Measurements from ENCODE around the gene RASL11B.

DNA sequence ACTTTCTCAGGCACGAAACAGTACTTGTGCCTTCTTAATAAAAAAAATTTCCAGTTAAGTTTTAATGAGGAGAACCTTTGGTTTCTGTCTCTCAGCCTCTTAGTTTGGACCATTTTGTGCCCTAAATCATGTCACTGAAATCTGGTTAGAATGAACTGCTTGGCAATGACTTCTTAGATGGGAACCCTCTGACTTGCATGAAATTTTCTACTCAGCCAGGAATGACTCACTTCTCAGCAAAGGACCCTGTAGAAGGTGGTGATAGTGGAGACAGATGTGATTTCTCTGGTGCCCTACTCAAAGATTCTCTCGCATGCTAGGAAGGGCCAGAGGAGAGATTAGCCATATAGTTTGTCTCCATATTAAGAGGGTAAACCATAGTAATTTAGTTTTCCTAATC, 50.5 kb downstream of the RASL11B start:
- TF ChIP-seq, protein P1, sequence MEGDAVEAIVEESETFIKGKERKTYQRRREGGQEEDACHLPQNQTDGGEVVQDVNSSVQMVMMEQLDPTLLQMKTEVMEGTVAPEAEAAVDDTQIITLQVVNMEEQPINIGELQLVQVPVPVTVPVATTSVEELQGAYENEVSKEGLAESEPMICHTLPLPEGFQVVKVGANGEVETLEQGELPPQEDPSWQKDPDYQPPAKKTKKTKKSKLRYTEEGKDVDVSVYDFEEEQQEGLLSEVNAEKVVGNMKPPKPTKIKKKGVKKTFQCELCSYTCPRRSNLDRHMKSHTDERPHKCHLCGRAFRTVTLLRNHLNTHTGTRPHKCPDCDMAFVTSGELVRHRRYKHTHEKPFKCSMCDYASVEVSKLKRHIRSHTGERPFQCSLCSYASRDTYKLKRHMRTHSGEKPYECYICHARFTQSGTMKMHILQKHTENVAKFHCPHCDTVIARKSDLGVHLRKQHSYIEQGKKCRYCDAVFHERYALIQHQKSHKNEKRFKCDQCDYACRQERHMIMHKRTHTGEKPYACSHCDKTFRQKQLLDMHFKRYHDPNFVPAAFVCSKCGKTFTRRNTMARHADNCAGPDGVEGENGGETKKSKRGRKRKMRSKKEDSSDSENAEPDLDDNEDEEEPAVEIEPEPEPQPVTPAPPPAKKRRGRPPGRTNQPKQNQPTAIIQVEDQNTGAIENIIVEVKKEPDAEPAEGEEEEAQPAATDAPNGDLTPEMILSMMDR (IDR thresholded peaks at IDR 0.05), result no peak
- TF ChIP-seq EP300 (IDR thresholded peaks at IDR 0.05), result no peak
